HG02852 (cell line): Measurements from ENCODE around the gene GPR162.

Experiments
- ATAC-seq: cut with Tn5 transposase; IDR thresholded peaks from one replicate; pipeline ENCODE4 v1.9.1; 2021; ENCODE audit warnings: mild to moderate bottlenecking, moderate library complexity; ENCODE audit not compliant: unreplicated experiment

GPR162 gene

DNA sequence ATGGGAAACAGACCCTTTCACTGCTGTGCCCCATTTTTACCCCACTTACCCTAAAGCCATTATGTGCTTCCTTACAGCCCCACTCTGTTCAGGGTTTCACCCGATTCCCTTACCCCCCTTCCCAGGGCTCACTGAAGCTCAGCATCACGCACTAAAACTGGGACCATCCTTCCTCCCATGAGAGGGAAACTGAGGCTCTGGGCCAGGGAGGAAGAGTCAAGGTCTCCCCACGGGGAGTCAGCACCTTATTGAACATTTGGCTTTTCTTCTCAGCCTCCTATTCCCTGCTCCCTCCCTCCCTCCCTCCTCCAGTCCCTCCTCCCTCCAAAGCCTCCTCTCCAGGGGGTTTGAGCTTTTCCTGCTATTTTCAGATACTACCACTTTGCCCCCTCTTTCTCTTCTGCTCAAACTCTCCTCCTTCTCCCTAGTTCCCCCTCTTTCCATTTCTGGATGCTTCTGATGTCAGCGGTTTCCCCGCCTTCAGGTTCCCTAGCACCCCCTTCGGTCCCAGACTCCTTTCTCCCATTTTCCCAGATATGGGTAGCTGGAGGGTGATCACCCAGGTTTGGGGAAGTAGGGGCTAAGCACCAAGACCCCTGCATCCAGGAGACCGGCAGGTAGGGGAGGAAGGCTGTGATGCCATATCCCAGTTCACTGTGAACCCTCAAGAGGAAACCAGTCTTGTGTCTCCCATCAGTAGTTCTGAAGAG is 960 bp downstream of the GPR162 start:
- no peak for ATAC-seq

DNA sequence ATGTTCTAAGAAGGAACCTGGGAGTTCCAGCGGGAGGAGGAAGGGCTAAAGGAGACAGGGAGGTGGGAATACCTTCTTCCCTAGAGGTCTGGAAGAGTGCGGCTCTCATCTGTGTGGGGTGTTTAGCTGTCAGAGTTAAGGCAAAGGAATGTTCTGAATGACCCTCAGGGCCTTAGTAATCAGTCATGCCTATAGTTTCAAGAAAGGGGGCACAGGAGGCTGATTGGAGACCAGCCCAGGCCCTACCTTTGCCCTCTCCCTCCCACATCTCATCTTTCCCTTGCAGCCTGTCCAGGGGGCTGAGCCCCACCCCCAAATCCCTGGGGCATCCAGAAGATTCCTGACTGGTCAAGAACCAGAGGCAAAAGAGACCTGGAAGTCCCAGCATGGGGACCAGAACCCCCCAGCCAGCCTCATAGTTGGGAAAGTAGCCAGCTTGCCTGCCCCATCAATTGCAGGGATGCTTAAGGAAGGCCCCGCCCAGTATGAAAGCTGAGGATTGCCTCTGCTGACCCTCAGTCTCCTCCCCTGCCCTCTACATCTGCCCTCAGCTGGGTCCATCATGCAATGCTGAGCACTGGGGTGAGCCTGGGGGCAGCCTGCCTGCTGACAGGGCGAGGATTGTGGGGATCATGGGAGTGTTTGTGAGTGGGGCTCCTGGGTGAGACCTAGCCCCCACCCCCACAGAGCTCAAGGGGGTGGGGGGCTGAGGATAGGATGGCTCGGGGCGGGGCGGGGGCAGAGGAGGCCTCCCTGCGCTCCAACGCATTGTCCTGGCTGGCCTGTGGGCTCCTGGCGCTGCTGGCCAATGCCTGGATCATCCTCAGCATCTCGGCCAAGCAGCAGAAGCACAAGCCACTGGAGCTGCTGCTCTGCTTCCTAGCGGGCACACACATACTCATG is 1.8 kb downstream of the GPR162 start:
- no peak for ATAC-seq

DNA sequence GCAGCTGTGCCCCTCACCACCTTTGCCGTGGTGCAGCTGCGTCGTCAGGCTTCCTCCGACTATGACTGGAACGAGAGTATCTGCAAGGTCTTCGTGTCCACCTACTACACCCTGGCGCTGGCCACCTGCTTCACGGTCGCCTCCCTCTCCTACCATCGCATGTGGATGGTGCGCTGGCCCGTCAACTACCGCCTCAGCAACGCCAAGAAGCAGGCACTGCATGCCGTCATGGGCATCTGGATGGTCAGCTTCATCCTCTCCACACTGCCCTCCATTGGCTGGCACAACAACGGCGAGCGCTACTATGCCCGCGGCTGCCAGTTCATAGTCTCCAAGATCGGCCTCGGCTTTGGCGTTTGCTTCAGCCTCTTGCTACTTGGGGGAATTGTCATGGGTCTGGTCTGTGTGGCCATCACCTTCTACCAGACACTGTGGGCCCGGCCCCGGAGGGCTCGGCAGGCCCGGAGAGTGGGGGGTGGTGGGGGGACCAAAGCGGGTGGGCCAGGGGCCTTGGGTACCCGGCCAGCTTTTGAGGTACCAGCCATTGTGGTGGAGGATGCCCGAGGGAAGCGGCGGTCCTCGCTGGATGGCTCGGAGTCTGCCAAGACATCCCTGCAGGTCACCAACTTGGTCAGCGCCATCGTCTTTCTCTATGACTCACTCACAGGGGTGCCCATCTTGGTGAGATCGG is 2.6 kb downstream of the GPR162 start:
- no peak for ATAC-seq

DNA sequence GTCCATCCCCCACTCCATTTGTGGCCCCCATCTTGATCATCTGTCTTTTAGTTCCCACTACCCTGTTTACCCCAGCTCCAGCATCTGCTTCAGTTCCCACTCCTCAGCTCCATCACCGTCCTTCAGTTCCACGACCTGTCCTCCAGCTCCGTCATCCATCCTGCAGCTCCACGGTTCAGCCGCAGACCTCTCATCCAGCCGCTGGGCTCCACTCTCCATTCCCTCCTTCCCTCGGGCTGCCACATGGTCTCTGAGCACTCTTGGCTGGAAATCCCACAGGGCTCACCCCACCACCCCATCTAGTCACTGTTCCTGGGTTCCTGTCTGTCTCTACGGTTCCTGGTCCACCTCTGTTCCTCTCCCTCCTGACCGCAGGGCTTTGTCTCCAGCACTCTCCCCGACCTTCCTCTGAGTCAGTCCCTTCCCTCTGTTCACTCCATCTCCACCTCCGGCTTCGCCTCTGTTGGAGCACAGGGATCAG is 3.3 kb downstream of the GPR162 start:
- no peak for ATAC-seq

DNA sequence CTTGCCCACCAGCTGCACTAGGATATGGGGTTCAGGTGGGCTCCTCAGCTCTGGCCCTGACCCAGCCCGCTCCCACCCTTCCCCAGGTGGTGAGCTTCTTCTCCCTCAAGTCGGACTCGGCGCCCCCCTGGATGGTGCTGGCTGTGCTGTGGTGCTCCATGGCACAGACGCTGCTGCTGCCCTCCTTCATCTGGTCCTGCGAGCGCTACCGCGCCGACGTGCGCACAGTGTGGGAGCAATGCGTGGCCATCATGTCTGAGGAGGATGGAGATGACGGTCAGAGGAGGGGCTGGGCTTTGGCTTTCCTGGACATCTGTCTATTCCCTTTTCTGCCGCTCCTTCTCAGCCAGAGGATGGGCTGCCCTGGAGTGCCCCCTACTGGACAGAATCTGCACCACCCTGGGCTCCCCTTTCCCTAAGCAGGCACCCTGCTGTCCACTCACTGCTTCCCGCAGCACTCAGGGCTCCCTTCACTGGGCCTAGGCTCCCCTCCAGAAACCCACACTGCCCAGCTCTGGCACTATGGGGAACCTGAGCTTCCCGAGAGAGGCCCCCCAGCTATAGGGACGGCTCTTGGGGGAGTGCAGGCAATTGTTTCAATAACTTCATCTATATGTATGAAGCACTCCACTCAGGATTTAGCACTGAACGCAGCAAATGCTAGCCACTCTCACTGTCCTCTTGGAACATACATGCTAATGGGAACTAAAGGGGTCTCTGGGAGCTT is 3.9 kb downstream of the GPR162 start:
- ATAC-seq = no peak

DNA sequence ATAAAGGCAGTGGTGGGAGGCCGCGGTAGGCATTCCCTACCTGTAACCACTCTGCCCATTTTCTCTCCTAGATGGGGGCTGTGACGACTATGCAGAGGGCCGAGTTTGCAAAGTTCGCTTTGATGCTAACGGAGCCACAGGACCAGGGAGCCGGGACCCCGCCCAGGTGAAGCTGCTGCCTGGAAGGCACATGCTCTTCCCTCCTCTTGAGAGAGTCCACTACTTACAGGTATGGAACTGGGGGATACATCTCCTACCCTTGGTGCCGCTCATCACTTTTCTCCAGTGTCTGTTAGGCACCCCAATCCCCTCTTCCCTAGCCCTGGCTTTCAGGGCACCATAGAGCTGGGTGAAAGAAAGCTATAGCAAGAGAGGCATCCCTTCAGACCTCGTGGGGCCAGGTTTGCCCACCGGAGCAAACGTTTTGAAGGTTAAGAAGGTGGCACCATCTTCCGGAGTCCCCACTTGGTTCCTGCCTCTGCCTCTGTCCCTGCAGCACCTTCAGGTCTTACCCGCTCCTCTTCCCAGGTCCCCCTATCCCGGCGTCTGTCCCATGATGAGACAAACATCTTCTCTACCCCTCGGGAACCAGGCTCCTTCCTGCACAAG is 4.6 kb downstream of the GPR162 start:
- ATAC-seq = no peak

DNA sequence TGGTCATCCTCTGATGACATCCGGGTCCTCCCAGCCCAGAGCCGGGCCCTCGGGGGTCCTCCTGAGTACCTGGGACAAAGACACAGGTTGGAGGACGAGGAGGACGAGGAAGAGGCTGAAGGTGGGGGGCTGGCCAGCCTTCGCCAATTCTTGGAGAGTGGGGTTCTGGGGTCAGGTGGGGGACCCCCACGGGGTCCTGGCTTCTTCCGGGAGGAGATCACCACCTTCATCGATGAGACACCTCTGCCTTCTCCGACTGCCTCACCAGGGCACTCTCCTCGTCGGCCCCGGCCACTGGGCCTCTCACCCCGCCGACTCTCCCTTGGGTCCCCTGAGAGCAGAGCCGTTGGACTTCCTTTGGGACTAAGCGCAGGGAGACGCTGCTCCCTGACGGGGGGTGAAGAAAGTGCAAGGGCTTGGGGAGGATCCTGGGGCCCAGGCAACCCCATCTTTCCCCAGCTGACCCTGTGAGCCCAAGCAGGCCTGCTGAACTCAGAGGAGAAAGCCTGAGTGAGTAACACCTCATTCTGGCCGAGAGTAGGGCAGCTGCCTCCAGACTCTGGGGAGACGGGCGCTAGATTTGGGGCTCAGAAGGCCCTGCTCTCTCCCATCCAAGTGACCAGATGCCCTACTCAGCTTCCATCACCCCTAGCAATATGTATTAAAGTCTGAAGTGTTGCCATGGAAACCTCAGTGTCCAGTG is 5.3 kb downstream of the GPR162 start:
- ATAC-seq = no peak

DNA sequence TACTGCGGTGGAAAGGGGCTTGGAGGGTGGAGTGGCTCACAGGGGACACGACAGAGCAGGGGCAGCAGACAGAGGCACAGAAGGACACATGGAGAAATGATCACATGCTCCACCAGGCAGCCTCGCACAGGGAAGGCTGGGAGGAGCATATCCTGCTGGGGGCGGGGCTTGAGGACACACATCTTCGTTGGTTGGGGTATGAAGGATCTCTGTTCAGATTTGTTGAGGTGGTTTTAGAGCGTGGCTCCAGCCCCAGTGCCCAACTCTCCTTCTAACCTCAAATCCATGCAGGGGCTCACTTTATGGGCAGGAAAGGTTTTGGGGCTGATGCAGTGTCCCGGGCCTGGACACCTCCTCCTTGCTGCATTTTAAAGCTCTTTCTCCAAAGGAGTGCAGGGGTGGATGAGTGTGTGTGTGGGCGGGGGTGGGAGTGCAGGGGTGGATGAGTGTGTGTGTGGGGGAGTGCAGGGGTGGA is 5.9 kb downstream of the GPR162 start:
- no peak for ATAC-seq

DNA sequence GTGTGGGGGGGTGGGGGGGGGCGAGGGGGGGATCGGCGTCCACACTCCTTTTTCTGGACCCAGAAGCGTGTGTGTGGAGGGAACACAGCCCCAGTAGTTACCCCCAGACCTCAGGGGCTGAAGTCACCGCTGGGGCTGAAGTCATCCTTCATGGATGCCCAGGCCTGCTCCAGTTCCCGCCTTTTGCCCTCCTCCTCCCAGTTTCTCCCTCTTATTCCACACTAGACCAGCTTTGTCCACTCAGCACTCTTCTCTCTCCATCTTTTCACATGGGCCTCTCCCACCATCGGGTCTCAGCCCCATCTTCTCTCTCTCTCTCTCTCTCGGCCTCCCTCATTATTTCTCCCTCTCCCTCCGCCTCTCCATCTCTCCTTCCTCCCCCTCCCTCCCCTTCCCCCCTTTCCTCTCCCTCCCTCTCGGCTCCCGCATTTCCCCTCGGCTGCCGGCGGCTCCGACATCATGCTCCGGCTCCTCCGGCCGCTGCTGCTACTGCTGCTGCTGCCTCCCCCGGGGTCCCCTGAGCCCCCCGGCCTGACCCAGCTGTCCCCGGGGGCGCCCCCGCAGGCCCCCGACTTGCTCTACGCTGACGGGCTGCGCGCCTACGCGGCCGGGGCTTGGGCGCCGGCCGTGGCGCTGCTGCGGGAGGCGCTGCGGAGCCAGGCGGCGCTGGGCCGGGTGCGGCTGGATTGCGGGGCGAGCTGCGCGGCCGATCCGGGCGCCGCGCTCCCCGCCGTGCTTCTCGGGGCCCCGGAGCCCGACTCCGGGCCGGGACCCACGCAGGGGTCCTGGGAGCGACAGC is 6.6 kb downstream of the GPR162 start, which contains the start of gene P3H3:
P3H3 (plus strand) TSS at position 426 of the 799 bp plus-strand sequence; CDS start at position 460, 34 bp downstream.
- no peak for ATAC-seq

DNA sequence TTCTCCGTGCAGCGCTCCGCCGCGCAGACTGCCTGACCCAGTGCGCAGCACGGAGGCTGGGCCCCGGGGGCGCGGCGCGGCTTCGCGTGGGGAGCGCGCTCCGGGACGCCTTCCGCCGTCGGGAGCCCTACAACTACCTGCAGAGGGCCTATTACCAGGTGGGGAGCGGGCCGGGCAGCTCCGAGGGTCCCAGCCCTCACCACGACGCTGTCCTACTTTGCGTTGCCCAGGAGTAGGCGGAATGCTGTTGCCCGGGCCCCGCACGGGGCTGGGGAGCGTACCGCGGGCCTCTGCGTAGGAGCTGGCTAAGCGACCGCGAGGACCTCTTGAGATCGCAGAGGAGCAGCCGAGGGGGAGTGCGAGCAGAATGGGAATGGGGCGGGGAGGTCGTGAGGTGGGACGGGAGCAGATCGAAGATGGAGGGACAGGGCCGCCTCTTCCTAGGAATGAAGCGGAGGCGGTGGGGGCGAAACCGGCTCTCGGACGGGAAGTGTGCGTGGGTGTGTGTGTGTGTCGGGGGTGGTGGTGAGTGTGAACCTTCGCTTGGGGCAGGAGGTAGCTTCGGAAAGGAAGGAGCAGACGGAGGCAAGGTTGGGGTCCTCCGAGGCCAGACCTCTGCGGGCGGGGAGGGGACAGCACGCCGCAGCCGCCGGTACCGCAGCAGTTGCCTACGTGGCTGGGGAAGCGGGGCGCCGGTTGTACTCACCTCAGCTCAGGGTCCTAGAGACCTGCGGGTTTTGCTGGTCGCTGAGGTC is 7.3 kb downstream of the GPR162 start:
- no peak for ATAC-seq

DNA sequence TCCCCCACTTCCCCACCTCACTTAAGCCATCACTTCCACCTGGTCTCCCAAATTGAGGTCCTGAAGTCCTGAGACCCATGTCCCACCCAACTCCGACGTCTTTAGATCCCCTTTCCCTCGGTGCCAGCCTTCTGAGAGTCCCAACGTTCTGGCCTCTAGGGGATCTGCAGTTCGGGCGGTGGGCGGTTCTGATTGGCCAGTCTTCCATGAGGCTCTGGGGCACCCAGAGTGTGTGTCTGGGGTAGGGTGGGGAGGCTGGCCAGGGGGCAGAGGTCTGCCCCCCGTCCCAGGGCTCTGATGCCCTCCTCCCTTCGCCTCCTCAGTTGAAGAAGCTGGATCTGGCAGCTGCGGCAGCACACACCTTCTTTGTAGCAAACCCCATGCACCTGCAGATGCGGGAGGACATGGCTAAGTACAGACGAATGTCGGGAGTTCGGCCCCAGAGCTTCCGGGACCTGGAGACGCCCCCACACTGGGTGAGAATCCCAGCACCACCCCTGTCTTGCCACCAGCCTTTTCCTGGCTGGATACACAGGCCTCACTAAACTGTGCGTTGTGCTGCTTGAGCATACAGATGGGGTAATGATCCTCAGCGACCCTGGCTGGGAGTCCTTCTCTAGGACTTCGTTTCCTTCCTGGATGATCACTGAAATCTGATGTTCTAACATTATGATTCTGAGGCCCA is 8.1 kb downstream of the GPR162 start:
- no peak for ATAC-seq

DNA sequence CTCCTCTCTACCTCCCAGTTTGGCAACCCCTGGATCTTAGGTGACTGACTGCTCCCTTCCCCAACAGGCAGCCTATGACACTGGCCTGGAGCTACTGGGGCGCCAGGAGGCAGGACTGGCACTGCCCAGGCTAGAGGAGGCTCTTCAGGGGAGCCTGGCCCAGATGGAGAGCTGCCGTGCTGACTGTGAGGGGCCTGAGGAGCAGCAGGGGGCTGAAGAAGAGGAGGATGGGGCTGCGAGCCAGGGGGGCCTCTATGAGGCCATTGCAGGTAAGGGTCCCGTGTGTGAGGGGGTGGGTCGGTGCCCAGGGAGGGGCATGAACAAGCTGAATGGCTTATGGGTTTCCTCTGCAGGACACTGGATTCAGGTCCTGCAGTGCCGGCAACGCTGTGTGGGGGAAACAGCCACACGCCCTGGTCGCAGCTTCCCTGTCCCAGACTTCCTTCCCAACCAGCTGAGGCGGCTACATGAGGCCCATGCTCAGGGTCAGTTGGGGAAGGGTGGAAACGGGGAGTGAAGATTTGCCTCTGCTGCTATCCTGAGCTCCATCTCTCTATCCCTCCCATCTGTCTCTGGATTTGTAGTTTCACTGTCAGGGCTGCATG is 8.8 kb downstream of the GPR162 start:
- no peak for ATAC-seq

DNA sequence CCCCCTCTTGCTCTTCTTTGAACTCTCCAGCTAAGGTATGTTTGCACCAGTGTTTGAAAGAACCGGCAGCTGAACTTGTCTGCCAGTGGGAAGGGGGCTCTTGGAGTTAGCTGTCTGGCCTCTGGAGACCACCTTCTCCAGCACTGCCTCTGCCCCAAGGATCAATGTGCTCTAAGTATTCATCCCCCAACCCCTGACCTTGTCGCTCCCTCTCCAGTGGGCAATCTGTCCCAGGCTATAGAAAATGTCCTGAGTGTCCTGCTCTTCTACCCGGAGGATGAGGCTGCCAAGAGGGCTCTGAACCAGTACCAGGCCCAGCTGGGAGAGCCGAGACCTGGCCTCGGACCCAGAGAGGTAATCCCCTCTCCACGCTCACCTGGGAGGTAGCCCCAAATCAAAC is 9.4 kb downstream of the GPR162 start:
- no peak for ATAC-seq

DNA sequence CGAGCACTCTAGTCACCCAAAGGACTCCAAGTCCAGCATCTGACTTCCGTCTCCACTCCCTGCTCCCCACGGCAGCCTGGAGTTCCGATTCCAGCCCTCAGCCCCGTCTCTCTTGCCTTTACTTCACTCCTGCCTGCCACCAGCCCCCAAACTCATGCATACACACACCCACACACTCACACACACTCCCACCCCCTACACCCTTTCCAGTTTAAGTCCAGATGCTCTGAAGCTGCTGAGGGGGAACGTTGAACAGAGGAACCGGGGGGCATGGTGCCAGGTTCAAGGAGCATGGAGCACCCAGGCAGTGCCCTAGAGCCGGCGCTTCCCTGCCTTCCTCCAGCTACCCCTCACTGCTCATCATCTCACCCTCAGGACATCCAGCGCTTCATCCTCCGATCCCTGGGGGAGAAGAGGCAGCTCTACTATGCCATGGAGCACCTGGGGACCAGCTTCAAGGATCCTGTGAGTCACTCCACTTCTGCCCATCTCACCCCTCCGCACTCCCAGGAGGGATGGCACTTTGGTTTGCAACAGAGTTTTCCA is 9.9 kb downstream of the GPR162 start:
- no peak for ATAC-seq

DNA sequence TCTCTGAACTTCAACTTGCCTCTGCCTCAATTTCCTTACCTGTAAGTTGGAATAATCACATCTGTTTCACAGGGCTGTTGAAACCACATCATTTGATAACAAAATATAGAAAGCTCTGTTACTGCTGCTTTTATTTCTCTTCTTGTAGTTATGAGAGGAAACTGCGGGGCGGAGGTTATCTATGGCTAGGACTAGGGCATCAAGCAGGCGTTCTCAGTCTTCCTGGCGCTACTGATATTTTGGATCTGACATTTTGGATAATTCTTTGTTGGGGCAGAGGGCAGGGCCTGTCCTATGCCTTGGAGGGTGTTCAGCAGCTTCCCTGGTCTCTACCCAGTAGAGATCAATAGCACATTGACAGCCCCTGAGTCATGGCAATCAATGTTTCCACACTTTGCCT is 10.5 kb downstream of the GPR162 start:
- ATAC-seq = no peak

DNA sequence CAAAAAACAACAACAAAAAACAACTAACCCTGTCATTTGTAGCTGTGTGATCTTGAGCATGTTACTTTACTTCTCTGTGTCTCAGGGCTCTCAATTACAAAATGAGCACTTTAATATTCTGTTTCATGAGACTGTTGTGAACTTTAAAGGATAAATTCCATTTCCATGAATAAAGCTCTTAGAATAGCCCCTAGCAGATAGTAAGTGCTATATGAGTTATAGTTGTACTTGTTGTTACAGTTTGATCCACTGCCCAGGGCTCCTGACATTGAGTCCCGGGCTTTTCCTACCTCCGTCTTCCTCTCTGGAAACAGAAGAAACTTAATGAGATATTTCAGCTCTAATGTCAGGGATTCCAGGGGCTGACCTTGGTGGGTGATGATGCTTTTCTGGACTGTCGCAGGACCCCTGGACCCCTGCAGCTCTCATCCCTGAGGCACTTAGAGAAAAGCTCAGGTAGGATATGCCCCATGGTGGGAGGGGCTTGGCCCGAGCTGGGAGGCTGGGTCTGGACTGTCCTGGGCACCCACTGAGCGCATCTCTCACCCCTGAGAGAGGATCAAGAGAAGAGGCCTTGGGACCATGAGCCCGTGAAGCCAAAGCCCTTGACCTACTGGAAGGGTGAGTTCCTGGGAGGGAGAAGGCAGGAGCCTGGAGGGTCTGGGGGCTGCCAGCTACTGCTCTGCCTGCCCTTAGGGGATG is 11.7 kb downstream of the GPR162 start:
- ATAC-seq = no peak
